Bronchial epithelial cell (primary cell): ENCODE results near the gene MTA3. TPM values are rescaled to one million over a fixed set of nuclear protein-coding genes. Genes with fewer than 3 reads are reported as not detected.

Source experiments
- DNase-seq: peaks from one replicate; pipeline ENCODE4 v3.0.0-alpha.2; 2010; ENCODE audit warnings: low read depth
- FAIRE-seq: peaks from 2 replicates; lab custom pipeline; 2011; peaks lifted over from hg19 to GRCh38; lab: Jason Lieb, UNC
- H3K27me3 ChIP-seq: 2 replicates; pipeline ENCODE4 v1.5.1; 2011; ENCODE audit warnings: low read length; ENCODE audit not compliant: control insufficient read depth, insufficient read depth
- H3K36me3 ChIP-seq: 2 replicates; pipeline ENCODE4 v1.5.1; 2011; ENCODE audit warnings: low read length; ENCODE audit not compliant: control insufficient read depth, insufficient read depth
- H3K4me3 ChIP-seq: 2 replicates; pipeline ENCODE4 v1.5.1; 2011; ENCODE audit warnings: mild to moderate bottlenecking, low read depth, low read length, control low read depth
- total RNA-seq: library from RNA; depleted of rRNA; stranded (reverse); fragments of >200 nt; gene quantifications from 2 replicates; pipeline ENCODE4 v1.2.1, GENCODE V29; 2014
- TF ChIP-seq, protein P1 (sequence below): IDR thresholded peaks from 2 replicates; pipeline ENCODE4 v1.5.1; 2011; ENCODE audit warnings: mild to moderate bottlenecking, moderate library complexity, low read length, control low read depth, inconsistent platforms; ENCODE audit not compliant: insufficient read depth, severe bottlenecking

MTA3 gene
- 18.2 and 30.2 TPM in 2 replicates for total RNA-seq

DNA sequence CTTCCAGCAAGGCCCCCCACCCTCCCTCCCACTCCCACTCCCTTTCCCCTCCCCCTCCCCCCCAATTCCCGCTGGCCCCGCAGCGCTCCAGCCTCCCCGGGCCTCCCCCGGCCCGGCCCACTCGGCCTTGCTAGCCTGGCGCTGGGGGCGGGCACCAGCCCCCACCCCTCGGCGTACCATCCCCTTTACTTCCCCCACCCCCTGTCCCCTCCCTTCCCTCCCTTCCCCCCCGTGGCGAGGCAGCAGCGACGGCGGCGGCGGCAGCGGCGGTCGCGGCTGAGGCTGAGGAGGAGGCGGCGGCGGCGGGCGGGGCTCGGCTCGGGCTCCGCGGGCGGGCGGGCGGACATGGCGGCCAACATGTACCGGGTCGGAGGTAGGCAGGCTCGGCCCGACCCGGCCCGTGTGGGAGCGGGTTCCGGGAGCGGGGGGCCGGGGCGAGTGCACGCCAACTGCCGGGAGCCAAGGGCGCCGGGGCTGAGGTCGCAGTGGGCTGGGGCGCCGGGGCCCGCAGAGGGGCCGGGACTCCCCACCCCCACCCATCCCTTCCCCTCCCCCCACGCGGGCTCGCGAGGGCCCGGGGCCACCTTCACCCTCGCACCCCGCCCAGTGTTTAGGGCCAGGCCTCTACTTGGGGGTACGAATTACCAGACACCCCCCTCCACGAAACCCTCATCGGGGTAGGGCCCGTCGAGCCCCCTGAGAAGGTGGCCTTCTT, at the start of gene MTA3:
Gene MTA3, plus strand, starts transcription at position 232 of the 715 bp plus-strand sequence. Its CDS starts 114 bp downstream, at position 346.
- Histone ChIP-seq H3K27me3 (no peaks in the 10 kb centered on the region), H3K36me3 (peaks cover 3% of the 10 kb centered on the region), H3K4me3 (peak within 1 kb of the TSS; percentile 81)
- FAIRE-seq, result no peak
- DNase-seq, result no peak
- TF ChIP-seq, protein P1, sequence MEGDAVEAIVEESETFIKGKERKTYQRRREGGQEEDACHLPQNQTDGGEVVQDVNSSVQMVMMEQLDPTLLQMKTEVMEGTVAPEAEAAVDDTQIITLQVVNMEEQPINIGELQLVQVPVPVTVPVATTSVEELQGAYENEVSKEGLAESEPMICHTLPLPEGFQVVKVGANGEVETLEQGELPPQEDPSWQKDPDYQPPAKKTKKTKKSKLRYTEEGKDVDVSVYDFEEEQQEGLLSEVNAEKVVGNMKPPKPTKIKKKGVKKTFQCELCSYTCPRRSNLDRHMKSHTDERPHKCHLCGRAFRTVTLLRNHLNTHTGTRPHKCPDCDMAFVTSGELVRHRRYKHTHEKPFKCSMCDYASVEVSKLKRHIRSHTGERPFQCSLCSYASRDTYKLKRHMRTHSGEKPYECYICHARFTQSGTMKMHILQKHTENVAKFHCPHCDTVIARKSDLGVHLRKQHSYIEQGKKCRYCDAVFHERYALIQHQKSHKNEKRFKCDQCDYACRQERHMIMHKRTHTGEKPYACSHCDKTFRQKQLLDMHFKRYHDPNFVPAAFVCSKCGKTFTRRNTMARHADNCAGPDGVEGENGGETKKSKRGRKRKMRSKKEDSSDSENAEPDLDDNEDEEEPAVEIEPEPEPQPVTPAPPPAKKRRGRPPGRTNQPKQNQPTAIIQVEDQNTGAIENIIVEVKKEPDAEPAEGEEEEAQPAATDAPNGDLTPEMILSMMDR, result no peak

DNA sequence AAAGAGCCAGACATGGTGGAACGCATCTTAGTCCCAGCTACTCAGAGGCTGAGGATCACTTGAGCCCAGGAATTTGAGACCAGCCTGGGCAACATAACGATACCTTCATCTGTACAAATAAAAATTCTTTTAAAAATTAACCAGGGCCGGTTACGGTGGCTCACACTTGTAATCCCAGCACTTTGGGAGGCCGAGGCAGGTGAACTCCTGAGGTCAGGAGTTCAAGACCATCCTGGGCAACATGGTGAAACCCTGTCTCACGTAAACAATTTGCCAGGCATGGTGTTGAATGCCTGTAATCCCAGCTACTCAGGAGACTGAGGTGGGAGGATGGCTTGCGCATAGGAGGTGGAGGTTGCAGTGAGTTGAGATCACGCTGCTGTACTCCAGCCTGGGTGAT, 48.8 kb upstream of the MTA3 start:
- H3K27me3 ChIP-seq, result no peaks in the 10 kb centered on the region

DNA sequence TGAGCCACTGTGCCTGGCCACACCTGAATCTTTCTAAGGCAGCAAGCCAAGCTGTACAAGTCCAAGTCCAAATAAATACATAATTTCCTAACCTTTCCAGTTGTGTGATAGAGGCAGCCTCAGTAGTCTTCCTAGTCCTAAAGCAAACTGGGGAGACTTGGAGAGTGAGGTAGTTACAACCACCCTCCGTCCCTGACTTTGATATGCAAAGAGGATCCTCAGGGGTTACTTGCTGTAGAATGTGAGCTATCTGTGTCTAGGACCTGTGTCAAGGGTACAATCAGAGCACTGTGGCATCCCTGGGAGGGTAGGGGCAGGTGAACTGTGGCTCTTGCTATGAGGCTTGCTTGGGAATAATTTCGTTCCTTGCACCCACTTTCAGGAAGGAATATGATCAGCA, 46.4 kb upstream of the MTA3 start:
- Histone ChIP-seq H3K27me3 (no peaks in the 10 kb centered on the region), H3K36me3 (no peaks in the 10 kb centered on the region), H3K4me3 (no peak overlapping the region)
- no peak for DNase-seq
- TF ChIP-seq, protein P1, result no peak
- FAIRE-seq, result no peak

More for the DNA sequence above, 48.8 kb upstream of the MTA3 start:
- no peak overlapping the region for H3K4me3 ChIP-seq
- no peak for DNase-seq
- TF ChIP-seq, protein P1, result no peak
- no peaks in the 10 kb centered on the region for H3K36me3 ChIP-seq
- no peak for FAIRE-seq

DNA sequence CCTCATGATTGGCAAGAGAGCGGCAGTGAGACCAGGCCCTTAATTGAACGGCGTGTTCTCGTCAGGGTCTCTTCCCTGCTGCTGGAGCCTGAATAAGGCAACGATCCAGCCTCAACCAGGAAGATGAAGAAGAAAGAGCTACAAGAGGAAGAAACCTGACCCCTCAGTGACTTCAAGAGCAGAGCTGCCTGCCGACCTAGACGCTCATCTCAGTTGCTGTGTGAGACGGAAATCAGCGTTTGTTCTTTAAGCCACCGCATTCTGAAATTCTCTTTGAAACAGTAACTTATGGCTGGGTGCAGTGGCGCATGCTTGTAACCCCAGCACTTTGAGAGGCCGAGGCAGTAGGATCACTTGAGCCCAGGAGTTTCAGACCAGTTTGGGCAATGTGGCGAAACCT, 45.1 kb upstream of the MTA3 start:
- H3K36me3 ChIP-seq, result no peaks in the 10 kb centered on the region
- H3K27me3 ChIP-seq, result no peaks in the 10 kb centered on the region
- FAIRE-seq (no peak), DNase-seq (no peak)
- H3K4me3 ChIP-seq, result no peak overlapping the region
- TF ChIP-seq, protein P1, result no peak

DNA sequence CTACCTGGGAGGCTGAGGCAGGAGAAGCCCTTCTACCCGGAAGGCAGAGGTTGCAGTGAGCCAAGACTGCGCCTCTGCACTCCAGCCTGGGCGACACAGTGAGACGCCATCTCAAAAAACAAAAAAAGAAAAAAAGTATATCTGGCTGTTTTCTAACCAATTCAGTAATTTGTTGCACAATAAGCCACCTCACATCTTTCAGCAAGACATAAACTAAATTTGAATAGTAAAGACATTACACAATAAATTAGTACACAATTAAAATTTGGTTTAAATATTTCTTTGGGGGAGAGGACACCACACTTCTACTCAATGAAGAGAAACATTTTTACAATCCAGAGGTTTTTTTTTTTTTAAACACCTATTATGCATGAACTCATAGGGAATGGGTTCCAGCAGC, 36.0 kb upstream of the MTA3 start:
- TF ChIP-seq, protein P1, result no peak
- H3K4me3 ChIP-seq, result no peak overlapping the region
- H3K36me3 ChIP-seq, result no peaks in the 10 kb centered on the region
- DNase-seq (no peak), FAIRE-seq (no peak)
- no peaks in the 10 kb centered on the region for H3K27me3 ChIP-seq
